HG02885 (cell line): ENCODE data around the gene HOXA6.

Experiments used
- ATAC-seq: cut with Tn5 transposase; IDR thresholded peaks from one replicate; pipeline ENCODE4 v1.9.1; 2021; ENCODE audit warnings: mild to moderate bottlenecking; ENCODE audit not compliant: unreplicated experiment, poor library complexity

HOXA6 gene

GRCh38 chr7:27163288-27164044 lies 15.9 kb upstream of the HOXA6 start:
- ATAC-seq: no peak

DNA sequence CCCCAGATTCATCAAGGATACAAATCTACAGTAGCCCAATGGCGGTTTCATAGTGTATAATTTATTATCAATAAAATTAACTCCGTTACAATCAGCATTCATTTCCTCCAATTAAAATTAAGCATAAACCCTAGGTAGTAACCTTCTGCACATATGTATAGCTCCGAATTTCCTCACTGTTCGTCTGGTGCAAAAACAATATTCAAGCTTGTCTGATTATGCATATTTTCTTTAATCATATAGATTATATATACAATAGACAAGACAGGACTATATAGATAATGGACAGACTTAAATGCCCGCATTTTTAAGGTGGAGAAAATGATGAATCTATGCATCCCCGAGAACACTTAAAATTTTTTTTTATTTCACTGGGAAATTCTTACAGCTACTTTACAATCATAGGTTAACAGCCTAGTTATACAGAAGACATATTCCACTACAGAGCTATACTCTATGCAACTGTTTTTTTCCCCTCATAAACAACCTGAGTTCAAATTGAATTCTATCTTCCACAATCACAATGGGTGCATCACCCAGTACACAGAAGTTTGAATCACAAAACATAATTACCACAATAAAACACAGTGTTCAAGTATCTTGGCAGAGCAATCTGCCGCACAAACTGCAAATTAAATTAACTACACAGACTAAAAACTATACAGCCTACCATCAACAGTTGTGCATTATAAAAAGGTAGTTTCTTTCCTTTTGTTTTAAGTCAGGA lies 15.2 kb upstream of the HOXA6 start:
- ATAC-seq: no peak

- no peak for ATAC-seq
Observed at GRCh38 chr7:27161721-27162560, 14.4 kb upstream of the HOXA6 start.

DNA sequence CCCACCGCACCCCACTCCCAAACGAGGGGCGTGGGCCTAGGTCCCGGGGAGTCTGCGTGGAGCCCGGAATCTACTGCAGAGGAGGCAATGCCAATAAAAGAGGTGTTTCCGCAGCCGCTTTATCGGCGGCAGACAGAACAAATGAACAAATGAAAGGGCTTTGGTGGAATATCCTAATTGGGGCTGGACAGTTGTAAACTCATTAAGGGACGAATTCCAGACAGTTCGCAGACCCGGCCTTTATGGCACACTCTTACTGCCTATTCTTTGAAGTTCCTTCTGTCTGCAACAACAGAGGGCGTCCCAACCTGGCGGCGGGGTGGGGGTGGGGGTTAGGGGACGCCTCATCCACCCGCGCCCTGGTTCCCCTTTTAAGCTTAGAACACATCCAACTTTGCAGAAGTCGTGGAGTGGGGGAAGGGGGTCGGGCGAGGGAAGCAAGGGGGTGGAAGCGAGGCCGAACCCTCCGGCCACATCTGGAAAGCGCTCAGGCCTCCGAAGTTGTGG lies 13.7 kb upstream of the HOXA6 start:
- no peak for ATAC-seq

- peak; percentile 70 for ATAC-seq
Observed at GRCh38 chr7:27160546-27161213, 13.1 kb upstream of the HOXA6 start.

- ATAC-seq: peak; percentile 6
Observed at GRCh38 chr7:27160145-27160545, 12.6 kb upstream of the HOXA6 start.

GRCh38 chr7:27159266-27160144 lies 11.9 kb upstream of the HOXA6 start:
- no peak for ATAC-seq

GRCh38 chr7:27158436-27159265 lies 11.1 kb upstream of the HOXA6 start:
- ATAC-seq: no peak

GRCh38 chr7:27157702-27158431 lies 10.3 kb upstream of the HOXA6 start:
- no peak for ATAC-seq

DNA sequence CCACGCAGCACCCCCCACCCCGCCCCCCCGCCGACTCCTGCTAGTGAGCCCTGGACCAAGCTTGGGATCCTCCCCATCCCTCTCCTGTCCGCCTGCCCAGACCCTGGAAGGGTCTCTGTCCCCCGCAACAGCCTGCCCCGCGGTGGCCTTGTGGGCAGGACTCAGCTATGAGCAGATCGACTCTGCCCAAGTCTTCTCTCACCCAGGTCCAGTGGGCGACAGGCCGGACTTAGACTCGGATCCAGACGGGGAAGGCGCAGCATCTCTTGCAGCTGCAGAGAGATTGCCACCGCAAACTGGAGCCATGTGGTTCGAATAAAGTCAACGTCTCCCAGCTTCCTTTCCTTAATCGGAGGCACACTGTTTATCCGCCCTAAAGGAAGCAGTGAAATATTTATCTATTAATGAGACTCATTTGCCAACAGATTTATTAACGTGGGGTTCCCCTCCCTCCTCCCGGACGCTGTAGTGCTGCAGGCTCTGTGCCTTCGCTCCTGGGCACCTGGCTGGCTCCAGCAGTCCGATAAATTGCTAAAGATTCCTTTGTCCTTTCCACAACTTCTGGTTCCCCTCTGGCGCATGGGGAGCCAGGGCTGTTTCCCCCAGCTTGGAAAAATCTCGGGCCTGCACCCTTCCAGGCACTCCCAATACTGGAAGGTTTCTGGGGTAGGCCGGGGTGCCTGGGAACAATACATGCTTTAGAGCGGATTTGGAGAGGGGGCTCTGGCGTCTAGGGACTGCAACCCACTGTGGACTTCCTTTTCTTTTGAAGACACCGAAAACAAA lies 9.5 kb upstream of the HOXA6 start:
- ATAC-seq: no peak

DNA sequence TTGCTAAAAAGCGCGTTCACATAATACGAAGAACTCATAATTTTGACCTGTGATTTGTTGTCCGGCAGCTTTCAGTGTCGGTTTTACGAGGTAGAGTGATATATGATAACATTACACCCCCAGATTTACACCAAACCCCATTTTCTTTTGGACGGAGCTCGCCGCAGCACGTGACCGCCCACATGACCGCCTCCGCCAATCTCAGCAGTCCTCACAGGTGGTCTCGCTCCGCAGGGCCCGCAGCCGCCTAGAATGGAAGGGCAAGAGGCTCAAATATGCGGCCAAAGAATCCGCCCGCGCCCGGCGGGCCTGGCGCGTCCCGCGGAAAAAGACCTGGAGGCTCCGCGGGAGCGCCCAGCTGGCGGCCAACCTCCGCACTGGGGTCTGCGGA lies 8.9 kb upstream of the HOXA6 start, which contains the start of gene HOXA7:
TSS of gene HOXA7 (minus strand) at position 168 of the 391 bp plus-strand sequence. CDS start at position 38, 130 bp downstream.
- ATAC-seq: no peak

GRCh38 chr7:27155816-27156507 lies 8.4 kb upstream of the HOXA6 start:
- ATAC-seq: no peak

GRCh38 chr7:27154901-27155815 lies 7.6 kb upstream of the HOXA6 start:
- no peak for ATAC-seq

DNA sequence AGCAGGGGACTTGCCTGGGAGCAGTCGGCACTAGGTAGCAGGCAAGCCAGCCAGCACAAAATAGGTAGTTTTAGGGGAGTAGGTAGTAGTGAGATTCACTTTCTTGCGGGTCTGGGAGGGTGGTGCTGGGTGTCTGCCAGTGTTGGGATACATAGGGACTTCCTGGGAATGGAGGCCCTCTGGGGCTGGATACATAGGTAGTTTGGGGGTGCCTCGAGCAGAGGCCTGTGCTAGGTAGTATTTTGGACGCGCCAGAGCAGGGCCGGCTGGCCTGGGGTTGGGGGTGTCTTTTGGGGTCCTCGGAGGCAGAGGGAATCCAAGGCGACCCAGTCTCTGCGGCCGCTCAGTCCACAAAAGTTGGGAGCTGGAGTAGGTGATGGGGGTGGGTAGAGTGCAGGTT lies 6.8 kb upstream of the HOXA6 start:
- ATAC-seq: no peak

DNA sequence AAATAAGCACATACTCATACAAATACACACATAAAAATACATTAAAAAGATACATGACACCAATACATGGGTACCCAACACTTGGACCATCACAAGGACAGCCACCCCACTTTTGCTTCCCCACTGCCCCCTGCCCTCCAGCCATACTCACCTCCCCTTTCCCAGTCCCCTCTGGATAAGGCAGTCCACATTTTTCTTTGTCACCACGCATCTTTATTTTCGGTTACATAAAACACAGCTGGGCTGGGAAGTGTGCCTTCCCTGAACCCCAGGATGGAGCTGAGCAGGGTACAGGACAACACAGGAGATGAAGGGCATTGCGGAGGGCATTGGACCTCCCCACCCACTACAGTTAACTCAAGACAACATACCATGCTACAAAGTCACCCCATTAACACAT lies 6.0 kb upstream of the HOXA6 start:
- ATAC-seq: no peak
